Measurements from ENCODE around the gene HCFC2.

DNA sequence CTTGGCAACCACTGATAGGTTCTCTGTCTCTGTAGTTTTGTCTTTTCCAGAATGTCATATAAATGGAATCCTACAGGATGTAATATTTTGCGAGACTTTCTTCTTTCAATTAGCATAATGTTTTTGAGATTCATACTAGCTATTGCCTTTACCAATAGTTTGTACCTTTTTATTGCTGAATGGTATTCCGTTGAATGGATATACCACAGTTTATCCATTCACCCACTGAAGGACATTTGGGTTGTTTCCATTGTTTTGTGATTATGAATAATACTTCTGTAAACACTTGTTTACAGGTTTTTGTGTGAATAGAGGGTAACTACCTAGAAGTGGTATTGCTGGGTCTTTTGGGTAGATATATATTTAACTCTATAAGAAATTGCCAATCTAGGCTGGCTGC, 40.6 kb upstream of the HCFC2 start:
- TF ChIP-seq, protein P1, sequence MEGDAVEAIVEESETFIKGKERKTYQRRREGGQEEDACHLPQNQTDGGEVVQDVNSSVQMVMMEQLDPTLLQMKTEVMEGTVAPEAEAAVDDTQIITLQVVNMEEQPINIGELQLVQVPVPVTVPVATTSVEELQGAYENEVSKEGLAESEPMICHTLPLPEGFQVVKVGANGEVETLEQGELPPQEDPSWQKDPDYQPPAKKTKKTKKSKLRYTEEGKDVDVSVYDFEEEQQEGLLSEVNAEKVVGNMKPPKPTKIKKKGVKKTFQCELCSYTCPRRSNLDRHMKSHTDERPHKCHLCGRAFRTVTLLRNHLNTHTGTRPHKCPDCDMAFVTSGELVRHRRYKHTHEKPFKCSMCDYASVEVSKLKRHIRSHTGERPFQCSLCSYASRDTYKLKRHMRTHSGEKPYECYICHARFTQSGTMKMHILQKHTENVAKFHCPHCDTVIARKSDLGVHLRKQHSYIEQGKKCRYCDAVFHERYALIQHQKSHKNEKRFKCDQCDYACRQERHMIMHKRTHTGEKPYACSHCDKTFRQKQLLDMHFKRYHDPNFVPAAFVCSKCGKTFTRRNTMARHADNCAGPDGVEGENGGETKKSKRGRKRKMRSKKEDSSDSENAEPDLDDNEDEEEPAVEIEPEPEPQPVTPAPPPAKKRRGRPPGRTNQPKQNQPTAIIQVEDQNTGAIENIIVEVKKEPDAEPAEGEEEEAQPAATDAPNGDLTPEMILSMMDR (IDR thresholded peaks at IDR 0.05) = no peak
- no peak for TF ChIP-seq POLR2AphosphoS5 (IDR thresholded peaks at IDR 0.05)
